IPS-15b (cell line): ENCODE results near the gene FNDC11.

Source experiments
- H3K27me3 ChIP-seq: one replicate; pipeline ENCODE4 v1.6.1; 2013; ENCODE audit warnings: low read length; ENCODE audit not compliant: control insufficient read depth, insufficient read depth
- H3K36me3 ChIP-seq: one replicate; pipeline ENCODE4 v1.6.1; 2013; ENCODE audit warnings: low read length; ENCODE audit not compliant: control insufficient read depth, insufficient read depth
- H3K4me1 ChIP-seq: one replicate; pipeline ENCODE4 v1.6.1; 2013; ENCODE audit warnings: mild to moderate bottlenecking, low read length; ENCODE audit not compliant: control insufficient read depth, insufficient read depth
- H3K4me3 ChIP-seq: one replicate; pipeline ENCODE4 v1.5.1; 2013; ENCODE audit warnings: low read depth, low read length
- H3K9ac ChIP-seq: one replicate; pipeline ENCODE4 v1.6.1; 2013; ENCODE audit warnings: low read depth, mild to moderate bottlenecking, low read length
- H3K9me3 ChIP-seq: one replicate; pipeline ENCODE4 v1.6.1; 2013; ENCODE audit warnings: mild to moderate bottlenecking, low read length; ENCODE audit not compliant: control insufficient read depth, insufficient read depth

FNDC11 gene

GRCh38 chr20:63518946-63519667, 34.9 kb upstream of the FNDC11 start:
- Histone ChIP-seq H3K4me3 (peak overlapping the region; percentile 84), H3K4me1 (no peaks in the 10 kb centered on the region)

GRCh38 chr20:63519668-63520503, 34.1 kb upstream of the FNDC11 start:
- Histone ChIP-seq H3K36me3 (peaks cover 19% of the 10 kb centered on the region), H3K27me3 (no peaks in the 10 kb centered on the region), H3K9ac (no peak overlapping the region), H3K4me3 (peak overlapping the region; percentile 84), H3K9me3 (no peaks in the 10 kb centered on the region), H3K4me1 (no peaks in the 10 kb centered on the region)

More at GRCh38 chr20:63518946-63519667, 34.9 kb upstream of the FNDC11 start:
- H3K9ac ChIP-seq: no peak overlapping the region
- no peaks in the 10 kb centered on the region for H3K9me3 ChIP-seq
- H3K27me3 ChIP-seq: no peaks in the 10 kb centered on the region
- H3K36me3 ChIP-seq: peaks cover 19% of the 10 kb centered on the region

GRCh38 chr20:63520504-63520933, 33.4 kb upstream of the FNDC11 start, which contains the start of gene PPDPF:
TSS of gene PPDPF (plus strand) at chr20:63520765. CDS start at chr20:63521309, 544 bp downstream.
- H3K9ac ChIP-seq: peak within 1 kb of the TSS; percentile 83
- peaks cover 19% of the 10 kb centered on the region for H3K36me3 ChIP-seq
- peak within 1 kb of the TSS; percentile 84 for H3K4me3 ChIP-seq
- H3K27me3 ChIP-seq: no peaks in the 10 kb centered on the region
- no peaks in the 10 kb centered on the region for H3K9me3 ChIP-seq
- H3K4me1 ChIP-seq: no peaks in the 10 kb centered on the region

- Histone ChIP-seq H3K9ac (peak overlapping the region; percentile 83), H3K27me3 (no peaks in the 10 kb centered on the region), H3K4me1 (no peaks in the 10 kb centered on the region), H3K36me3 (peaks cover 19% of the 10 kb centered on the region), H3K4me3 (peak overlapping the region; percentile 84), H3K9me3 (no peaks in the 10 kb centered on the region)
These were observed 32.9 kb upstream of the FNDC11 start for GRCh38 chr20:63520934-63521601.

GRCh38 chr20:63521602-63522001, 32.4 kb upstream of the FNDC11 start:
- peaks cover 19% of the 10 kb centered on the region for H3K36me3 ChIP-seq
- H3K27me3 ChIP-seq: no peaks in the 10 kb centered on the region
- H3K4me3 ChIP-seq: peak overlapping the region; percentile 84
- H3K4me1 ChIP-seq: no peaks in the 10 kb centered on the region
- H3K9me3 ChIP-seq: no peaks in the 10 kb centered on the region
- peak overlapping the region; percentile 83 for H3K9ac ChIP-seq

- H3K9ac ChIP-seq: no peak overlapping the region
- peaks cover 19% of the 10 kb centered on the region for H3K36me3 ChIP-seq
- no peaks in the 10 kb centered on the region for H3K9me3 ChIP-seq
- H3K4me1 ChIP-seq: no peaks in the 10 kb centered on the region
- H3K27me3 ChIP-seq: no peaks in the 10 kb centered on the region
- peak overlapping the region; percentile 37 for H3K4me3 ChIP-seq
These were observed 31.7 kb upstream of the FNDC11 start for GRCh38 chr20:63522091-63522868.

GRCh38 chr20:63522981-63523611, 30.9 kb upstream of the FNDC11 start:
- Histone ChIP-seq H3K36me3 (peaks cover 19% of the 10 kb centered on the region), H3K4me3 (no peak overlapping the region), H3K4me1 (no peaks in the 10 kb centered on the region), H3K27me3 (no peaks in the 10 kb centered on the region), H3K9me3 (no peaks in the 10 kb centered on the region), H3K9ac (no peak overlapping the region)

GRCh38 chr20:63525185-63525584, 28.8 kb upstream of the FNDC11 start:
- Histone ChIP-seq H3K36me3 (peaks cover 19% of the 10 kb centered on the region), H3K4me3 (no peak overlapping the region), H3K27me3 (no peaks in the 10 kb centered on the region), H3K9me3 (no peaks in the 10 kb centered on the region), H3K4me1 (no peaks in the 10 kb centered on the region), H3K9ac (no peak overlapping the region)

- Histone ChIP-seq H3K9me3 (no peaks in the 10 kb centered on the region), H3K27me3 (no peaks in the 10 kb centered on the region), H3K4me1 (no peaks in the 10 kb centered on the region), H3K36me3 (peaks cover 19% of the 10 kb centered on the region), H3K9ac (no peak overlapping the region), H3K4me3 (no peak overlapping the region)
These were observed 28.0 kb upstream of the FNDC11 start for GRCh38 chr20:63525971-63526370.

GRCh38 chr20:63527184-63527583, 26.8 kb upstream of the FNDC11 start:
- Histone ChIP-seq H3K9ac (no peak overlapping the region), H3K4me1 (no peaks in the 10 kb centered on the region), H3K9me3 (no peaks in the 10 kb centered on the region), H3K4me3 (no peak overlapping the region), H3K36me3 (peaks cover 12% of the 10 kb centered on the region), H3K27me3 (no peaks in the 10 kb centered on the region)
